ENCODE measurements around the gene SPRYD3.
A peak's percentile ranks its signal among the peaks of the same experiment; 100 is the strongest.

Gene SPRYD3

GRCh38 chr12:53062011-53062961 is 16.9 kb downstream of the SPRYD3 start:
- DNase-seq = no peak

- peak; percentile 77 for DNase-seq
Observed at GRCh38 chr12:53061404-53062010, 17.7 kb downstream of the SPRYD3 start.

GRCh38 chr12:53060721-53061276 is 18.4 kb downstream of the SPRYD3 start:
- peak; percentile 70 for DNase-seq

- no peak for DNase-seq
Observed at GRCh38 chr12:53060064-53060720, 19.0 kb downstream of the SPRYD3 start.

- no peak for DNase-seq
Observed at GRCh38 chr12:53059434-53060063, 19.6 kb downstream of the SPRYD3 start.

GRCh38 chr12:53058674-53059433 is 20.3 kb downstream of the SPRYD3 start:
- no peak for DNase-seq

- DNase-seq = no peak
Observed at GRCh38 chr12:53057816-53058500, 21.2 kb downstream of the SPRYD3 start.

GRCh38 chr12:53056901-53057300 is 22.3 kb downstream of the SPRYD3 start:
- no peak for DNase-seq

- no peak for DNase-seq
Observed at GRCh38 chr12:53056296-53056695, 22.9 kb downstream of the SPRYD3 start.

GRCh38 chr12:53055471-53056266 is 23.5 kb downstream of the SPRYD3 start:
- no peak for DNase-seq

GRCh38 chr12:53054112-53054878 is 24.9 kb downstream of the SPRYD3 start:
- peak; percentile 90 for DNase-seq

- peak; percentile 72 for DNase-seq
Observed at GRCh38 chr12:53053218-53054111, 25.7 kb downstream of the SPRYD3 start.

- DNase-seq = peak; percentile 21
Observed at GRCh38 chr12:53052419-53053217, 26.6 kb downstream of the SPRYD3 start.

- no peak for DNase-seq
Observed at GRCh38 chr12:53051881-53052412, 27.2 kb downstream of the SPRYD3 start.

- DNase-seq = no peak
Observed at GRCh38 chr12:53051058-53051880, 27.9 kb downstream of the SPRYD3 start.

- no peak for DNase-seq
Observed at GRCh38 chr12:53050426-53051057, 28.6 kb downstream of the SPRYD3 start.
